ENCODE measurements around the gene PDZRN4.

DNA sequence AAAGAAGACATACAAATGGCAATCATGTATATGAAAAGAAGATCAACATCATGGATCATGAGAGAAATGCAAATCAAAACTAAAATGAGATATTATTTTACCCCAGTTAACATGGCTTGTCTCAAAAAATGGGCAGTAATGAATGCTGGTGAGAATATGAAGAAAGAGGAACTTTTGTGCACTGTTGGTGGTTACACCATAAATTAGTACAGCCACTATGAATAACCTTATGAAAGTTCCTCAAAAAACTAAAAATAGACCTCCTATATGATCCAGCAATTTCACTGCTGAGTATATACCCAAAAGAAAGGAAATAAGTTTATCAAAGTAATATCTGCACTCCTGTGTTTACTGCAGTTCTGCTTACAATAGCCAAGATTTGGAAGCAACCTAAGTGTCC is 151.7 kb downstream of the PDZRN4 start:
- TF ChIP-seq, protein P1, sequence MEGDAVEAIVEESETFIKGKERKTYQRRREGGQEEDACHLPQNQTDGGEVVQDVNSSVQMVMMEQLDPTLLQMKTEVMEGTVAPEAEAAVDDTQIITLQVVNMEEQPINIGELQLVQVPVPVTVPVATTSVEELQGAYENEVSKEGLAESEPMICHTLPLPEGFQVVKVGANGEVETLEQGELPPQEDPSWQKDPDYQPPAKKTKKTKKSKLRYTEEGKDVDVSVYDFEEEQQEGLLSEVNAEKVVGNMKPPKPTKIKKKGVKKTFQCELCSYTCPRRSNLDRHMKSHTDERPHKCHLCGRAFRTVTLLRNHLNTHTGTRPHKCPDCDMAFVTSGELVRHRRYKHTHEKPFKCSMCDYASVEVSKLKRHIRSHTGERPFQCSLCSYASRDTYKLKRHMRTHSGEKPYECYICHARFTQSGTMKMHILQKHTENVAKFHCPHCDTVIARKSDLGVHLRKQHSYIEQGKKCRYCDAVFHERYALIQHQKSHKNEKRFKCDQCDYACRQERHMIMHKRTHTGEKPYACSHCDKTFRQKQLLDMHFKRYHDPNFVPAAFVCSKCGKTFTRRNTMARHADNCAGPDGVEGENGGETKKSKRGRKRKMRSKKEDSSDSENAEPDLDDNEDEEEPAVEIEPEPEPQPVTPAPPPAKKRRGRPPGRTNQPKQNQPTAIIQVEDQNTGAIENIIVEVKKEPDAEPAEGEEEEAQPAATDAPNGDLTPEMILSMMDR (IDR thresholded peaks at IDR 0.05; ENCODE audit: insufficient read depth, low read length, poor library complexity, severe bottlenecking) = no peak
- TF ChIP-seq EZH2phosphoT487 (conservative IDR thresholded peaks at IDR 0.05; ENCODE audit: low read length) = no peak
